GM21717 (cell line): ENCODE measurements around the gene FCAMR.

Source experiments
- ATAC-seq: cut with Tn5 transposase; IDR thresholded peaks from one replicate; pipeline ENCODE4 v1.9.1; 2021; ENCODE audit warnings: mild to moderate bottlenecking, moderate library complexity; ENCODE audit not compliant: unreplicated experiment

FCAMR gene

DNA sequence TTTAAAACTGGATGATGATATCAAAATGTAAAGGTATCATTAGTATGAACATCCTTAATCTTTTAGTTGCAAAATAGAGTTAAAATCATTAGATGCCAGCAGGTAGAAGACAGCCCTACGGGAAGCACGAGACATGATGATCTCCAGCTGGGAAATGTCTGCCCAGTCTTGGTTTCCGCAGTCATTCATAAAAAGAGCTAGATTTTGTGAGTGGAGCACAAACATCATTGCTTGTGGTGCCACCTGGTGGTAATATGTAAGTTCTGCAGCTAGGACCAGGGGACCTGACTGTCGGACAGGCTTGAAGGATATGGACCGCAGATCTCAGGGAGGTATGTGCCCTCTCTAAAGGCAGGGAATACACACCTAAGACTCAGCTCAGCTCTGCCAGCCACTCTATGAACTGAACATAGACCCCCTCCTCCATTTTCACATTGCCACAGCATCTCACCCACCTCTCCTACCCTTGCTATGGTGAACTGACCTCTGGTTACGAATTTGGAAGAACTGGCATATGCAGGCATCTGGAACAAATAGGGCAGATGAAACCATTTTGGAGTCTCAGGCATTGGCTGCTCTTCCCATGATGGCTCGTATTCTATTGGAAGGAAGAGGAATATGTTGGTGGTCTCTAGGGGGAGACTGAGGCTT, 57.7 kb downstream of the FCAMR start:
- peak; percentile 43 for ATAC-seq

GRCh38 chr1:206911064-206911663, 59.1 kb downstream of the FCAMR start:
- ATAC-seq, result no peak

- ATAC-seq, result no peak
Measured at GRCh38 chr1:206909883-206910318, 60.4 kb downstream of the FCAMR start.

DNA sequence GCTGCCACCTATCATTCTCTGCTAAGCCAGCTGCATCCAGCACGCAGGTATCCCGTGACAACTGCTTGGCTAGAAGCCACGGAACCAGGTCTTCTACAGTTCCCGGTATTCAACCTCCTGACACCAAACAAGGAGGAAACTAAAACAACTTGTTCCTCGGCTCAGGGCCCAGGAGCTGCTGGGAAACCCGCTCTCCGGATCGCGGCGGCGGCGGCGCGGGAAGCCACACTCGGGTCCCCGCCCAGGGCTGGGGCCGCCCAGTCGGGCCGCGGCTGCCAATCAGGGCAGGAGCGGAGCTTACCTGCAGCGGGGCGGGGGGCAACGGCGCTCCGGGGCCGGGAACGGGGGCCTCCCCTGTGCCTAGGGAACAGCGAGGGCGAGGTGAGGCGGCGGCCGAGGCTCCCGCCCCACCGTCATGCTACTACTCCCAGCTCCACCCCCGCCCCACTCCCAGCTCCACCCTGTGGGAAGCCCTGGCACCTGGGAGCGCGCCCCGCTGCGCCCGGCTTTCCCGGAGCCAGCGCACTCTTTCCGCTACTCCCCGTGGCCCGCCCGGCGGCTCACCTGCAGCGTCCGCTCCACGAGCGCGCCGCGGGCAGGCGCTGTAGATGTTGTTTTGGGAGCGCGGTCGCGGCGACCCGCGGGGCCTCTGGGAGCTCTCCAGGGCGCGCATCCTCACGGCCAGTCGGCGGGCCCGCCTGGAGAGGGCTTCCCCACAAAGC, 60.9 kb downstream of the FCAMR start:
- ATAC-seq, result no peak

DNA sequence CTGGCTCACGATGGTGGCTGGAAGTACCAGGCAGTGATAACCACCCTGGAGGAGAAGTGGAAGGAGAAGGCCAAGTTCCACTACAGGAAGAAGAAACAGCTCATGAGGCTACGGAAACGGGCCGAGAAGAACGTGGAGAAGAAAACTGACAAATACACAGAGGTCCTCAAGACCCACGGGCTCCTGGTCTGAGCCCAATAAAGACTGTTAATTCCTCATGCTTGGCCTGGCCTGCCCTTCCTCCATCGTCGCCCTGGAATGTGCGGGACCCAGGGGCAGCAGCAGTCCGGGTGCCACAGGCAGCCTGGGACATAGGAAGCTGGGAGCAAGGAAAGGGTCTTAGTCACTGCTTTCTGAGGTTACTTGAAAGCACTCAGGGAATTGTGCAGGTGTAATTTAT, 62.2 kb downstream of the FCAMR start:
- no peak for ATAC-seq
